CD4-positive, alpha-beta T cell treated with Interleukin-6 at 100 ng/mL for 8 hours (primary cell): ENCODE measurements around the gene ACKR3.

Source experiments
- DNase-seq: peaks from one replicate; pipeline ENCODE4 v3.0.0-alpha.2; 2020; ENCODE audit warnings: mixed read lengths, low spot score

The ACKR3 gene

DNA sequence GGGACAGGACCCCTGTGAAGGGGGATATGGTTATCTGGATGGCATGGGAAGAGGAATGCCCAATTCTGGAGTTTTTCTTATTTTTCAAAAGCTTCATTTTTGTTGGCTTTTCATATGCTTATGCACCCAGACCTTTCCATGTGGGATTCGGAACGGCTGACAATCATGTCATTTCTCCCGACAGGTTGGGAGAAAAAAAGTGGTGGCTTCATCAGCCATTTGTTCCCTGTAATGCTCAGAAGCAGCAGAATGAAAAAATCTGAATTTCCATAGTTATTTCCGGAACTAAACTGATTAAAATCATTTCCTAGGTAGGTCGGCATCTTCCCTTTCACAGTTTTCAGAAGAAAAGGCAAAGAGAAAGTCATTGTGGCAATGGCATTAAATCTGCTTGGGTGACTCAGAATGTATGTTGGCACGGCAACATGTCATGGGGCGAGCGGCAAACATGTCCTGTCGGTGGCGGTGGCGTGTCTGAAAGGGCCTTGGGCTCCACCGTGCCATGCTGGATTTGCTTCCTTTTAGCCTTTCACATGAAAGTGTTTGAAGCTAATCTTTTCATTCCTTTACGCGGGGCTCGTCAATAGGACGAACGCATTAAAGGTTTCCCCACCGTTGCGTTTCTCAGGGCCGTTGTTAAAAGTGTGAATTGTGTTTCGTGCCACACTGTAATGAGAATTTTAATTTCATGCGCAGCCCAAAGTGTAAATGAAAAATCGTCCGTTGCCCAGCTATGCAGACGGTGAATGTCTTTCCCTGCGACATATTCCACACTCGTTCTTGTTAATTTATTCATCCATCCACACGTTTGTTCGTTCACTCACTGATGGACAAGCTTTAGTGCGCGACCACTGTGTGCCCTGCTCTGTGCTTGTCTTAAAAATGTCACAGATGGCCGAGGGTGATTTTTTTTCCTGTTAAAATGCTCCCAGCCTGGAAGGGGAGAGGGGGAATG is 18.5 kb downstream of the ACKR3 start:
- no peak for DNase-seq

DNA sequence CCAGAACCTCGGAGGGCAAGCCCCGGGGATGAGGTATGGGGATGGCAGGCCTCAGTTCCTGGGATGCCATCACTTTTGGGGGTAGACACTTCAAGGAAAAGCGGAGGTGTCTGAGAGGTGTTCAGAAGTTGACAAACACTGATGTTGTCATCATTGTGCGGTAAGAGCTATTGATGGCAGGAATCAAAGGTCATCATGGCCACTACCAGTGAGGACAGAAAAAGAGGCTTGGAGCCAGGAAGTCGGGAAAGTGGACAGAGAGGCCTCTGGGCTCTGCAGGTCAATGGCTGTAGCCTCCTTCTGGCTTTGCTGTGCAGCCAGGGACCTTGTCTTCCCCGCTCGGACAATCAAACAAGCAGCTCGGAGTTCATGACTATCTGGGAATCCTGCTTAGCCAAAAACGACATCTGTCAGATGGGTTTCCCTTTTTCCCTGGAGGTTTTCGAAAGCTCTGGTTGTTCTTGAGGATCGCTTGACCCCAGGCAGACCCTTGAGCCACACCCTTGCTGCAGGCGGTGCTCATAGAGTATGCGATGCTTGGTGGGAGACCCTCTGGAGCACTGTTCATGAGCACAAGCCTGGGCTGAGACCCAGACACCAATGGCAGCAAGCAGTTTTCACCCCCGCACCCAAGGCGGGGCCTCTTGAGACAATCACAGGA is 19.4 kb downstream of the ACKR3 start:
- no peak for DNase-seq

DNA sequence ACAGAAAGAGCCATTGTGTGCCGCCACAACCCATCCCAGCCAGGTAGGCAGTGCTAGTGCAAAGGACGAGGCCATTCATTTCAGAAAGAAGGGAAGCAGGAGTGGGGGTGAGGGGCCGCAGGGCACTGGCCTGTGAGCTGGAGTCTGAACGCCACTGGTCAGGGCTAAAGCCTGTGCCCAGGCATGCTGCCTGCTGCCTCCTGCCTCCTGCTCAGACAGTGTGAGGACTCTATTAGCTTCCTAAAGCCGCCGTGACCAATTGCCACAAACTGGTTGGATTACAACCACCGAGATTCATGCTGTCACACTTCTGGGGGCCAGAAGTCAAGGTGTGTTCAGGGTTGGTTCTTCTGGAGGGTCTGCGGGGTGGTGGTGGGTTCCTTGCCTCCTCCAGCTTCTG is 21.2 kb downstream of the ACKR3 start:
- no peak for DNase-seq

DNA sequence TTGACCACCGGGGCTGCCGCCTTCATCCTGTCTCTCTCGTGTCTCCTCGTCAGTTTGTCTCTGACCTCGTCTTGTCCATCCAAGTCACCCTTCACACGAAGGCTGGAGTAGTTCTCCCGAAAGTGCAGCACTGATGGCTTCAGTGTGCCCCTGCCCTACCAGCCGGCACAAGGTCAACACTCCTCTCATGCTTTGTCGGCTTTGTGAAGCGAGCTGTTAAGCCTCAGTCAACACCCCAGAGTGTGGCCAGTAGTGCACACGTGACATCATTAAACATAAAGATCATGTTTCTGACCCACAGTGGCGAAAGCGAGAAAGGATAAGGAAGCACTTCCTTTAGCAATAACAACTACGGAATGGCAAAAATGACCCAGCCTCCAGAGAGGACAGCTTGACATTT is 23.2 kb downstream of the ACKR3 start:
- DNase-seq, result no peak

DNA sequence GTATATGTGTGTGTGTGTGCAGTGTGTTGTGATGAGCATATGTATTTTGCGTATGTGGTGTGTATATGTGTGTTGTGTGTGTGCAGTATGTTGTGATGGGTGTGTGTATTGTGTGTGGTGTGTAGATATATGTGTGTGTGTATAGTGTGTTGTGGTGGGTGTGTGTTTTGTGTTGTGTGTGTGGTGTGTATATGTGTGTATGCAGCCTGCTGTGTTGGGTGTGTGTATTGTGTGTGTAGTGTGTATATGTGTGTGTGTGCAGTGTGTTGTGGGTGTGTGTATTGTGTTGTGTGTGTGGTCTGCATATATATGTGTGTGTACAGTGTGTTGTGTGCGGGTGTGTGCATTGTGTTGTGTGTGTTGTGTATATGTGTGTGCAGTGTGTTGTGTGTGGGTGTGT is 23.9 kb downstream of the ACKR3 start:
- no peak for DNase-seq

DNA sequence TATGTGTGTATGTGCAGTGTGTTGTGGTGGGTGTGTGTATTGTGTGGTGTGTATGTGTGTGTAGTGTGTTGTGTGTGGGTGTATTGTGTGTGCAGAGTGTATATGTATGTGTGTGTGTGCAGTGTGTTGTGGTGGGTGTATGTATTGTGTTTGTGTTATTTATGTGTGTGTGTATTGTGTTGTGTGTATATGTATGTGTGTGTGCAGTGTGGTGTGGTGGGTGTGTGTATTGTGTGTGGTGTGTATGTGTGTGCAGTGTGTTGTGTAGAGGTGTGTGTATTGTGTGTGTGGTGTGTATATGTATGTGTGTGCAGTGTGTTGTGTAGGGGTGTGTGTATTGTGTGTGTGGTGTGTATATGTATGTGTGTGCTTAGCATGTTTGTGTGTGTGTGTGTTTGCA is 24.3 kb downstream of the ACKR3 start:
- DNase-seq, result no peak

DNA sequence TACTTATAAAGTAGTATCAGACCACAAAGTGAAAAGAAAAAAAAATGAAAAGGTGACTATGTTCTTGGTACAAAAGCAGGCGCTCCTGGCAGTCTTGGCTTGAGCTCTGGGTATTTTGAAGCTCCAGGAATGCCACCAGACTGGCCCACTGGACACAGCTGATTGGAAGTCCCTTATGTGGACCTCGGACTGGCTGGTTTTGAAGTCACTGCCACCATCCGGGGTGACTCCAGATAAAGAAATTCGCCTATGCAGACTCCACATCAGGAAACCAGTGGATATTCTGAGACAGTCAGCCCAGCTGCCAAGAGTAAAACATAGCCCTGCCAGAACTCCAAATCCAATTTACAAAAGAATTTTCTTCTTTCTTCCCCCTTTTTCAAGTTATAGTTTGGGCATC is 28.0 kb downstream of the ACKR3 start:
- no peak for DNase-seq

DNA sequence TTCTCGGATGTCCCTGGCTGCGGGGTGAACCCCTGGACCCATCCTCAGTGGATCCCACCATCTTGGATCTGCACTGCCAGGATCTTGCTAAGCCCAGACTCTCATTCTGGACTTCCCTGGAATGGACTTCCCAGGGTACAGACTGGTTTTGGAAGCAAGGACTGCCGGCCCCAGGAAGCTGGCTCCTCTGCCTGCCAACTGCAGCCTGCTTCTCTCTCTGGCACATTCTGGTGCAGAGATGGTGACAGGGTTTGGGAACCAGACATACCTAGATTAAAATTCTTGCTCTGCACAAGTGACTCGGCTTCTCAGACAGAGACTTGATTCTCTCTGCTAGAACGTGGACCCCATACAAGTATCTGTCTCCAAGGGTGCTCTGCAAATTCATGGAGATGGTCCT is 29.4 kb downstream of the ACKR3 start:
- no peak for DNase-seq

DNA sequence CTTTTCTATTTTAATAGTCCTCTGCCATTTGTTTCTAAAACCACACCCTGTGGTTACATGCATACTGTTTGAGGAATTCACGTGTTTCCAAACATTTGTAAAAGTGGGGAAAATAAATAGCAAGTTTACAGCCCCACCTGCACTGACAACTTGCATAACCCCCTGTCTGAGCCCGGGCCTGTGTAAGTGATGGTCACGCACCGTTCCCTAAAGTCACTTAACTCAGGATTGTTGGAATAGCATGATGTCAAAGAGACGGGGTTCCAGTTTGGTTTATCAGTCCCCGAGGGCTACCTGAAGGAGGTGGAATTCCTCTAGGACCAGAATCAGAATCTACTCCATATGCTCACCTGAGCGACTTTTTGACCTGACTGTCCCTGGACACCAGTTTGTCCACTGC is 30.5 kb downstream of the ACKR3 start:
- DNase-seq, result no peak

DNA sequence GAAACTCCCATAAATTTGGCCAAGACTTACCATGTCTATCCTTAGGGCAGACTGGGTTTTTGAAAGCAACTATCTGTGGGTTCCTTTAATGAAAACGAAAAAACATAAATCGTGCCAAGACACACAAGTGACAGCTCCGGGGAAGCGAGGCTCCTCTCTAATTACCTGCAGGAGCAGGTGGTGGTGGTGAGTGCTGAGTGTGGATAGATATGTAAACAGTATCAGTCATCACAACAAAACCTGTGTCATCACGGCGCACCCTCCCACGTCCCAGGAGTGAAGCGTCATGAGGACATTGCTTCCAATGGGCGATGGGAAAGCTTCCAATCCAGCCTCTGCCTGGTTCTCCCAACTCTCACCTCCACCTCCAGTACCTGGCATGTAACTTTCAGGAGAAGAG is 31.3 kb downstream of the ACKR3 start:
- DNase-seq, result no peak

DNA sequence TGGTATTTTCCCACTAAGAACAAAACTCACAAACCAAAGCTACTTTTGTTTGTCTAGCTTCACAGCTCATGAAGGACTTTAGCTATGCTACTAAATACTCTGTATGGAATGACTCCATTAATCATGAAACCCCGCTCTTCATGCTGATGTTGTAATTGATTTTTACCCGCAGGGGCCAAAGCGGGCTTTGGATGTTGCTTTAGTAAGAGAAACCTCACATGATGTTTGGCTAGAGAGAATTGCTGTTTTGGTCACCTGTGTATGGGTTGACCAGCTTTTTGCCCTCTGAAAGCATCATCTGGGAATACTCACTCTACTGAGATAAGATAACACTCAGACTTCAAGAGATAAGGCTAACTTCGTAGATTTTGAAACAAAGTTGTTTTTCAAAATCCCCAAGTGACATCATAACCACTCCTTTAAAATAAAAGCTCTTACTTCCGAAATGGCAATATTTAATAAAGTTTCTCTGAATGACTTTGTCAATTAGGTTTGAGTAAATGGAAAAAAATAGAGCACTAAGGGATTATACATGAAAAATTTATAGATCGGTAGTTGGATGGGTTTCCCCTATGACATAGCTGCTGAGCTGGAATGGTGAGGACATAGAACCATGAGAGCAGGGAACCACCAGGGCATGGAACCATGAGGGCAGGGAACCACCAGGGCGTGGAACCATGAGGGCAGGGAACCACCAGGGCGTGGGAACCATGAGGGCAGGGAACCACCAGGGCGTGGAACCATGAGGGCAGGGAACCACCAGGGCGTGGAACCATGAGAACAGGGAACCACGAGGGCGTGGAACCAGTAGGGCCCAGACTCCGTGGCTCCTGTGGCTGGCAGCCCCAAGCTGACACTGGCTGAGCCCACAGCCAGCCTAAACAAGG is 31.9 kb downstream of the ACKR3 start:
- DNase-seq, result no peak

DNA sequence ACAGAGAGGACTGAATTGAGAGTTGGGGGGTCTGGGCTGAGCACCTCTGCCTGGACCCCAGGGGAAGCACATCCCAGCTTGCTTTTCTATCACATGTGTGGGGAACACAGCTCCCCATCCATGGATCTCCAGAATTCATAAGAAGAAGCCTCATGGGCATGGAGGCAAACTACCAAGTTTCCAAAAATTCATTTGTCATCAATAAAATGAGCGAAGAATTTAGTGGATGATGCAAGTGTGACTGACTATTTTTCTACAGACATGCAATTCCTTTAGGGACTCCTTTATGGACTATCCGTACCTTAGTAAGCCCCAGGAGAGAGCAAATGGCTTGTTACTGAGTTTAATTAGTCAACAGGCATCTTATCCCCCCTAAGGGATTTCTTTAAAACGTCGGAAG is 33.1 kb downstream of the ACKR3 start:
- no peak for DNase-seq

DNA sequence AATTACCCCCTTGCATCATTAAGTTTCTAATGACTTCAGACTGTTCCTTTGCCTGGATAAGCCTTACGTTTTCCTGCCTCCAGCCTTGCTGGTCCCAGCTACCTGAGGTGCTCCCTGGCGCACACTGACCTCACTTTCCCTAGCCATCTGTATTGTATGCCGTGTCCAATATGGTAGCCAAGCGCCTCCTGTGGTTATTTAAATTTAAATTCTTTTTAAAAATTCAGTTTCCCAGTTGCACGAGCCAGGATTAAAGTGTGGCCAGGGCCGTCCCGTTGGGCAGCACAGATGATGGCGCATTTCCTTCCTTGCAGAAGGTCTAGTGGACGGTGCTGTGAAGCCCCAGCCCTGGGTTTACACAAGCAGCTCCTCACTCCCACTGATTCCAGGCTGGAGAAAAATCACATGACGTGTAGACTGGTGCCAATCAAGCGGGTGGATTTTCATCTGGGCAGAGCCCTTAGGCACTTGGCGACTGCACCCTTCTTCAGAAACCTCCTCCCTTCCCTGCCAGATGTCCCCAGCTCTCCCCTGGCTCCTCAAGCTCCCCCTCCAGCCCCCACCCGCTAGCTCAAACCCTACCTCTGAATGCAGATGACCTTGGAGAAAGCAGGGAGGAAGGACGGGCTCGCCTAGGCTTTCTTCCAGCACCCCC is 33.9 kb downstream of the ACKR3 start:
- DNase-seq, result no peak

DNA sequence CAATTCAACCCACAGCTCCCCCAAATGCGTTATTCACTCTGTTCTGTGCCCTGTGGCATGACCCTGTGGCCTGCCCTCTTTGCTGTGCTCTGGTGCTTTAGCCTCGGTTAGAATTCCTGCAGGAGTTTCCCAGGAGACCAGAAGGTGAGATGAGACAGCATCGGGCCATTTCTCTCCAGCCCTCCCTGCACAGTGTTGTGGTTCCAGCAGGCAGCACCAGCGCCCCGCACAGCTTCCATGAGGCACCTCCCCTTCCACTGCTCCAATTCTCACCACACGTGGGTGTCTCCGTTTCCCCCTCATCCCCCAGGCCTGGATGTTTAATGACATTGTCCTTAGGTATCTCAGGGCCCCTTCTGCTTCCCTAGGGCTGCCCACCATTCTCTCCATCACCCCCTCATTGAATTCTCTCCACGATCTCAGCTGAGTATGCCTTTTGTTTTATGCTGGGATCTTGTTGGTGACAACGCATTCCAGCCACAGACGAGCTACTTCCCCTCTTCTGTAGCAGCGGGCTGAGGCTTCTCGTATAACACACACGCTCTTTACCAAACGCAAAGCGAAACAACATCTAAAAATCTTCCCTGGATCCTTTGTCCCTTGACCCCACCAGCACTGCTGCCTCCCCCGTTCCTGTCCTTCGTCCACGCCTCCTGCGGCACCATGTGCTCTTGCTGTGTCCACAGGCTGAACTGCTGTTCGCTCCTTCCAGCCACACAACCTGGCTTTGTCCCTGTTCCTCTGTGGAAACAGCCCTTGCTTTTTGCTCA is 35.1 kb downstream of the ACKR3 start:
- DNase-seq, result no peak

DNA sequence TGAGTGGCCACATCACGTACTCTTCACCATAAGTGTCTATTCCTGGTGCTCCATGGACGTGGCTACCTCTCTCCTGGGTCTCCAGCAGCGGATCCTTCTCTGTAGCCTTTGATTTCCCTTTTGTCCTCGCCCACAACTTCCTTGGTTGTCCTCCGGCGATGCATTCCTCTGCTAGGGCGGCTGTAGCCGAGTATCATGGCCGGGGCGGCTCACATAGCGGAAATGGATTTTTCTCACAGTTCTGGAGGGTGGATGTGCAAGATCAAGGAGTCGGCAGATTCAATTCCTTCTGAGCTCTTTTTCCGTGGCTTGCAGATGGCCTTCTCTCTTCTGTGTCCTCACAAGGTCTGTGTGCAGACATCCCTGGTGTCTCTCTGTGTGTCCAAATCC is 35.7 kb downstream of the ACKR3 start:
- no peak for DNase-seq

DNA sequence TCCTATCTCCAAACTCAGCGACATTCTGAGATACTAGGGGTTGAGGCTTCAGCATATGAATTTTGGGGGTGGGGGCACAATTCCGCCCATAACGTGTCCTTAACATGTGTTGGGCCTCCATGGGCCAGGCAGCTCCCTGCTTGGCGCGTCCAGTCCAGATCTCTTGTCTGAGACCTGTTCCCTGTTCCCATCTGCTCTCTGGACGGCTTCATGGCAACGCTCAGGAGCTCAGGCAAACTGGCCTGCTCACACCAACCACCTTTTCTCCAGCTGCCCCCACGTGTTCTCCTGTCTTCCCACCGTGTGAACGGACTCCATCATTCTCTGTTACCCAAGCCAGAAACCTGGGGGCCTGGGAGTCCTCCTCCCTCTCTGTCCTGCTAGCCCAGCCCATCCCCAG is 36.4 kb downstream of the ACKR3 start:
- DNase-seq, result no peak

DNA sequence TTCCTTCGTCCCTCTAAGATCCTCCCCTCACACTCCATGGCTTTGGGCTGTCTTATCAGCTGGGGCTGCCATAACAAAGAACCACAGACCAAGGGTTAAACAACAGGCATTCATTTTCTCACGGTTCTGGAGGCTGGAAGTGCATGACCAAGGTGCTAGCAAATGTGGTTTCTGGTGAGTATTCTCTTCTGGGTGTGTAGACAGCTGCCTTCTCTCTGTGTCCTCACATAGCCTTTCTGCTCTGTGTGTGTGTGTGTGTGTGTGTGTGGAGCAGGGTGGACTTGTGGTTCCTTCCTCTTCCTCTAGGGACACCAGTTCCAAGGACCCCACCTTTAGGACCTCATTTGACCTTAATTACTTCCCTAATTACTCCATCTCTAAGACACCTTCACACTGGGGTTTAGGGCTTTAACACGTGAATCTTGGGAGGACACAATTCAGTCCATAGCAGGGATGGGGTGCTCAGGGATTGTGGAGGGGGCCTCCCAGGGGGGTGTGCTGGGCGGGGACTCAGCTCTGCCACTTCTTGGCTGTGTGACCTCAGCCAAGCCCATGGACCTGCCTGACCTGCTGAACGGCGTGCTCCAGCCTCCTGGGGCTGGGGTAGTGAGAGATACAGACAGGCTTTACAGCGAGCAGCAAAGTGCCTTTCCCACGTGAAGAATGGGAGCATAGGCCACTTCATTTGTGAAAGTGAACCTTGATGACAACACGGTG is 38.0 kb downstream of the ACKR3 start:
- DNase-seq, result no peak

DNA sequence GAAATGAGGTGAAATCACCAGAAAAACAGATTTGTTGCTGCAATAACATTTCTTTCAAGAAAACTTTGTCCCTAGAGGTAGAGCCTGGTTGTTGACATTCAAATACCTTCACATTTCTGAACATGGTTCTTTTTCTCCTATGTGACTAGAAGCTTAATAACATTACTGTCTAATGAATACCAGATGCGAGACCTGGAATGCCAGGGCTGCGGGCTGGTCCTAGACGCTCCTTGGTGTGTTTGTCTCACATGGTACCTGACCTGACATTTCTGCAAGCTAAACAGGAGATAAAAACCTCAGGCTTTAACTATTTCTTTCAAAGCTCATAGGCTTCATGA is 38.5 kb downstream of the ACKR3 start:
- DNase-seq, result no peak

DNA sequence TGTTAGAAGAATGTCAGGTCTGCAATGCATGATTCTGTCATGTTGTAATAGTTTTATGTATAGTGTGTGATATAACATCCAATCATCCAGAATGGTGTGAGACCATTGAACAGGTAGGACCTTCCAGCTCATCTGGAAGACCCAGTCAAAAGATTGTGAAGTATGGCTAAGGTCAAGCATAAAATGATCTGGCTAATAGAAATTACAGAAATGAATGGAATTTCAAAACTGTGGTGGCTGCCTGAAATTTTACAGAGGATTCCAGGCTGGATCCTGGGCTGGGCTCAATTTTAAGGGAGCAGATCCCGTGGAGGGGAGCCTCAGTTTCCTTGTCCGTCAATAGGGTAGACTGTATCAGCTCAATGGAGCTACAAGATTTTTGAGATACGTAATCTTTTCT is 39.1 kb downstream of the ACKR3 start:
- DNase-seq, result no peak

DNA sequence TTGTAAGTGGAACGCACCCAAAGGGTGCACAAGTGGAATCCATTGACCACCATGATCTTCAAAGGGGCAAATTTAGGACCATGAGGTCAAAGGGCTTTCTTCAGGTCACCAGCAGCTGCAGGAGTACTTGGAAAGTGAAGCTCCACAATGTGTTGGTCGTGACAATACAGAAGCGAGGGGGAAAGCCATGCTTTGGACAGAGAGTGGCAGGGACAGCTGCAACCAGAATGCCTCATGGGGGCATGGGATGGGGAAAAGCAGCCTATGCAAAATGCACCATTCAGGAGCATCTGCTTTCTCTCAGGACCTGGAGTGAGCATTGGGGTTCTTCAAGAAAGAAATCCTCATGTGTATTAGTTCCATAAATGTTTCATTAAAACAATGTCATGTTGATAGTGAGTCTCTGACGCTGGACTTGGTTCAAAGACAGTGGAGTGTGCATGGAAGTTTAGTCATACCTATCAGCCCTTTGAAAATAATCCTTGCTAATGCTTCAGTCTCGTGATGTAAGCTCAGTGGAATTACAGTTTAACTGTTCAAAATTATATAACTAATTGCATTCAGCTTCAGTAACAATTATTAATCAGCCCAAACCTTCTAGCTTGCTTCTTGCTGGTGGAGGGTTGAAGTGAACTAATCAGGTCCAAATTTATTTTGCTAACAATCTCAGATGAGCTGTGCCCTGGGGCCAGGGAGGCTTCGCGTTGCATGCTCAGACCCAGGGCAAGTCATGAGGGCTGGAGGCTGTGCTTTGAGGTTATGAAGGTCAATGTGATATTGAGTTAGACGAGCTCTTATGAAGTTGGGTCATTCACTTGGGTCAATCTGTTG is 41.6 kb downstream of the ACKR3 start:
- DNase-seq, result no peak
